AG09309 (cell line): ENCODE data around the gene PTRH2.

Experiments
- DNase-seq: peaks from one replicate; pipeline ENCODE4 v3.0.0-alpha.2; 2010; ENCODE audit warnings: low read depth
- H3K4me3 ChIP-seq: 2 replicates; pipeline ENCODE4 v1.5.1; 2011; ENCODE audit warnings: mild to moderate bottlenecking, low read depth, low read length, moderate library complexity; ENCODE audit not compliant: control insufficient read depth
- CTCF ChIP-seq: IDR thresholded peaks from 2 replicates; pipeline ENCODE4 v1.5.1; 2011; ENCODE audit warnings: mild to moderate bottlenecking, low read depth, low read length, inconsistent platforms; ENCODE audit not compliant: insufficient read depth, control insufficient read depth; ENCODE audit errors: missing control alignments

The PTRH2 gene

GRCh38 chr17:59734226-59734625 lies 27.0 kb upstream of the PTRH2 start:
- H3K4me3 ChIP-seq: no peak overlapping the region
- DNase-seq: no peak
- TF ChIP-seq CTCF: no peak

GRCh38 chr17:59733697-59734096 lies 26.5 kb upstream of the PTRH2 start:
- DNase-seq: no peak
- TF ChIP-seq CTCF: no peak

GRCh38 chr17:59730268-59730834 lies 23.1 kb upstream of the PTRH2 start:
- no peak for TF ChIP-seq CTCF
- H3K4me3 ChIP-seq: no peak overlapping the region
- no peak for DNase-seq

More at GRCh38 chr17:59733697-59734096, 26.5 kb upstream of the PTRH2 start:
- H3K4me3 ChIP-seq: no peak overlapping the region

- no peak for DNase-seq
- no peak for TF ChIP-seq CTCF
- H3K4me3 ChIP-seq: no peak overlapping the region
Measured at GRCh38 chr17:59727817-59728533, 20.7 kb upstream of the PTRH2 start.

- no peak for TF ChIP-seq CTCF
- peak; percentile 41 for DNase-seq
- H3K4me3 ChIP-seq: no peak overlapping the region
Measured at GRCh38 chr17:59725691-59726090, 18.5 kb upstream of the PTRH2 start.

- no peak for TF ChIP-seq CTCF
- no peak for DNase-seq
- H3K4me3 ChIP-seq: no peak overlapping the region
Measured at GRCh38 chr17:59723607-59724006, 16.4 kb upstream of the PTRH2 start.

GRCh38 chr17:59723041-59723440 lies 15.8 kb upstream of the PTRH2 start:
- DNase-seq: no peak
- no peak overlapping the region for H3K4me3 ChIP-seq
- no peak for TF ChIP-seq CTCF
